ENCODE data around the gene EIF4G3.

- no peak for TF ChIP-seq ZFP3 (CRISPR knock-in tag; IDR thresholded peaks at IDR 0.05)
- no peak for TF ChIP-seq ESRRG (CRISPR knock-in tag; IDR thresholded peaks at IDR 0.05)
- no peak for TF ChIP-seq BACH2 (CRISPR knock-in tag; IDR thresholded peaks at IDR 0.05; ENCODE audit: borderline replicate concordance)
- no peak for TF ChIP-seq CSDC2 (CRISPR knock-in tag; IDR thresholded peaks at IDR 0.05)
- no peak for TF ChIP-seq GLIS3 (CRISPR knock-in tag; IDR thresholded peaks at IDR 0.05)
- no peak for TF ChIP-seq ZFP30 (CRISPR knock-in tag; IDR thresholded peaks at IDR 0.05)
These were observed 390.8 kb downstream of the EIF4G3 start for GRCh38 chr1:20785907-20786252.
